Epithelial cell of esophagus (primary cell): Measurements from ENCODE around the gene TMEM176A.

Source experiments
- DNase-seq: peaks from one replicate; pipeline ENCODE4 v3.0.0; 2010; ENCODE audit warnings: low read depth
- H3K4me3 ChIP-seq: 2 replicates; pipeline ENCODE4 v1.5.1; 2011; ENCODE audit warnings: mild to moderate bottlenecking, low read length, control low read depth
- CTCF ChIP-seq: IDR thresholded peaks from 2 replicates; pipeline ENCODE4 v1.5.1; 2011; ENCODE audit warnings: low read depth, mild to moderate bottlenecking, low read length, control low read depth, inconsistent platforms; ENCODE audit not compliant: insufficient read depth; ENCODE audit errors: missing control alignments

Gene TMEM176A

GRCh38 chr7:150778738-150779301, 21.7 kb upstream of the TMEM176A start:
- TF ChIP-seq CTCF, result peak; percentile 93
- no peak overlapping the region for H3K4me3 ChIP-seq
- DNase-seq, result peak; percentile 72

- no peak for DNase-seq
- H3K4me3 ChIP-seq, result no peak overlapping the region
- no peak for TF ChIP-seq CTCF
Observed at GRCh38 chr7:150780292-150780691, 20.3 kb upstream of the TMEM176A start.

- H3K4me3 ChIP-seq, result no peak overlapping the region
- no peak for TF ChIP-seq CTCF
- DNase-seq, result no peak
Observed at GRCh38 chr7:150781103-150781502, 19.5 kb upstream of the TMEM176A start.

GRCh38 chr7:150781961-150782360, 18.6 kb upstream of the TMEM176A start:
- TF ChIP-seq CTCF, result no peak
- no peak overlapping the region for H3K4me3 ChIP-seq
- DNase-seq, result no peak

GRCh38 chr7:150784120-150784736, 16.3 kb upstream of the TMEM176A start:
- no peak for TF ChIP-seq CTCF
- no peak overlapping the region for H3K4me3 ChIP-seq

GRCh38 chr7:150784954-150785353, 15.6 kb upstream of the TMEM176A start:
- DNase-seq, result no peak
- TF ChIP-seq CTCF, result no peak
- no peak overlapping the region for H3K4me3 ChIP-seq

More at GRCh38 chr7:150784120-150784736, 16.3 kb upstream of the TMEM176A start:
- no peak for DNase-seq
